ENCODE results near the gene ADCY2.

The ADCY2 gene

DNA sequence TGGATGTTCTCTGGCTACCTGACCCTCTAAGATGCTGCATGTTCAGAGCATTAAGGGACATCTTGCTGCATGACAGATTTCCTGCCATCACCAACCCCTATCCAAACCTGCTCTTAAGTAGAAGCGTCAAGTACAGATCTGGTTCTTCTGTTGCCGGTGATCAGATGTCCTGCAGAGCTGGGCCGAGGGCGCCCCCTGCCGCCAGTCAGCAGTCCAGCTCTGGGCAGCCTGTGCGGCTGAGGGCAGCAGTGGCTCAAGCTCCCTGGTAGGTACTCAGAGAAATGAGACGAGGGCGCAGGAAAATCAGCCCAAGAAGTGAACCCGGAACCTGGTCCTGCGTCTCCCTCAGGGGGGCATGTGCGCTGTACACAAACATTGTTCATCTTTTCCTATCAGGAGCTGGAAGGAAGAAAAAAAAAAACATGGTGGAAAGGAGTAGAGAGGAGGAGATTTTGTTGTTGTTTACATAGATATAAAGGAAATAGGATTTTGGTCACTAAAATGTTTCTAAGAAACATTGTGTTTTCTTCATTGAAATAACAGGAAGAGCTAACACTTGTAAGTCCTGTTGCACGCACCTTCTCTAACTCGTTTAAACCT, 359.2 kb downstream of the ADCY2 start:
- Histone ChIP-seq H3K27me3 (0 out of 22 replicates have a peak, but pooled peaks cover 0 to 3% (median 0%) of the 10 kb centered on the region in 11 experiments), H3K4me1 (peaks cover 31 to 47% (median 37%) of the 10 kb centered on the region in 10 experiments), H3K36me3 (no peaks in the 10 kb centered on the region), H4K20me1 (no peaks in the 10 kb centered on the region), H3K9ac (no peak overlapping the region), H3K4me2 (peak overlapping the region in 10 of 11 experiments; percentile 62 to 79 (median 74); a peak in 17 of 22 replicates), H3K4me3 (no peak overlapping the region), H3K27ac (peak overlapping the region in 3 of 11 experiments; percentile 11 to 73 (median 72); a peak in 3 of 22 replicates), H3K9me3 (replicated peaks in 1 of 11) (0 out of 22 replicates have a peak, but pooled peaks cover 0 to 3% (median 0%) of the 10 kb centered on the region in 11 experiments)
- TF ChIP-seq Cebpa-rat (IDR thresholded peaks at IDR 0.05) = no peak

DNA sequence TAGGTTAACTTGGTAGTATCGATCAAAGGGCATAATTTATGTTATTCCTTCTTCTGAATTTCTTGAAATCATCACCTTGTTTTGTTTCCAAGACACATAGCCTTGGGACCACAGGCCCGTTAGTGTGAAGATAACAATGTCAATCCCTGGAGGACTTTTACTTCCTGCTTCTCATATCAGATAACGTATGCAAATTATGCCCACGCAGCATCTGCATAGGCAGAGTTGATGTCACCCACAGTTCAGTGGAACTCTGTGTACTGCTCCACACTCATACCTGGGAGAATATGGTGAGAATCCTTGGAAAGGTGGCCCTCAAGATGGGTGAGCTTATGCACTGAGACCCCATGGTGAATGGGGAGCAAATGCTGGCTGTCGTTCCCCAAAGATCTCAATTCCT, 360.0 kb downstream of the ADCY2 start:
- H3K27me3 ChIP-seq = 0 out of 22 replicates have a peak, but pooled peaks cover 0 to 3% (median 0%) of the 10 kb centered on the region in 11 experiments
- H3K27ac ChIP-seq = peak overlapping the region in 10 of 11 experiments; percentile 6 to 73 (median 51); a peak in 17 of 22 replicates
- 0 out of 22 replicates have a peak, but pooled peaks cover 0 to 3% (median 0%) of the 10 kb centered on the region in 11 experiments for H3K9me3 ChIP-seq (replicated peaks in 1 of 11)
- no peaks in the 10 kb centered on the region for H3K36me3 ChIP-seq
- H3K9ac ChIP-seq = peak overlapping the region in 1 of 11 experiments; percentile 37; a peak in 1 of 22 replicates
- H3K4me3 ChIP-seq = peak overlapping the region in 1 of 10 experiments; percentile 36; a peak in 1 of 20 replicates
- H3K4me2 ChIP-seq = peak overlapping the region; percentile 62 to 79 (median 74)
- peaks cover 31 to 47% (median 37%) of the 10 kb centered on the region in 10 experiments for H3K4me1 ChIP-seq
- H4K20me1 ChIP-seq = no peaks in the 10 kb centered on the region
- no peak for TF ChIP-seq Cebpa-rat (IDR thresholded peaks at IDR 0.05)

- 0 out of 22 replicates have a peak, but pooled peaks cover 0 to 3% (median 0%) of the 10 kb centered on the region in 11 experiments for H3K9me3 ChIP-seq (replicated peaks in 1 of 11)
- peak overlapping the region in 1 of 10 experiments; percentile 36; a peak in 1 of 20 replicates for H3K4me3 ChIP-seq
- peaks cover 31 to 47% (median 37%) of the 10 kb centered on the region in 10 experiments for H3K4me1 ChIP-seq
- 0 out of 22 replicates have a peak, but pooled peaks cover 0 to 2% (median 0%) of the 10 kb centered on the region in 11 experiments for H3K27me3 ChIP-seq
- H3K27ac ChIP-seq = peak overlapping the region; percentile 7 to 82 (median 61); a peak in 19 of 22 replicates
- peak overlapping the region; percentile 62 to 79 (median 74) for H3K4me2 ChIP-seq
- TF ChIP-seq Cebpa-rat (IDR thresholded peaks at IDR 0.05) = no peak; a peak in 1 of 22 replicates
- no peaks in the 10 kb centered on the region for H3K36me3 ChIP-seq
- H4K20me1 ChIP-seq = no peaks in the 10 kb centered on the region
- H3K9ac ChIP-seq = peak overlapping the region in 6 of 11 experiments; percentile 6 to 72 (median 44); a peak in 7 of 22 replicates
Measured at GRCh38 chr5:7756453-7756852, 360.5 kb downstream of the ADCY2 start.

DNA sequence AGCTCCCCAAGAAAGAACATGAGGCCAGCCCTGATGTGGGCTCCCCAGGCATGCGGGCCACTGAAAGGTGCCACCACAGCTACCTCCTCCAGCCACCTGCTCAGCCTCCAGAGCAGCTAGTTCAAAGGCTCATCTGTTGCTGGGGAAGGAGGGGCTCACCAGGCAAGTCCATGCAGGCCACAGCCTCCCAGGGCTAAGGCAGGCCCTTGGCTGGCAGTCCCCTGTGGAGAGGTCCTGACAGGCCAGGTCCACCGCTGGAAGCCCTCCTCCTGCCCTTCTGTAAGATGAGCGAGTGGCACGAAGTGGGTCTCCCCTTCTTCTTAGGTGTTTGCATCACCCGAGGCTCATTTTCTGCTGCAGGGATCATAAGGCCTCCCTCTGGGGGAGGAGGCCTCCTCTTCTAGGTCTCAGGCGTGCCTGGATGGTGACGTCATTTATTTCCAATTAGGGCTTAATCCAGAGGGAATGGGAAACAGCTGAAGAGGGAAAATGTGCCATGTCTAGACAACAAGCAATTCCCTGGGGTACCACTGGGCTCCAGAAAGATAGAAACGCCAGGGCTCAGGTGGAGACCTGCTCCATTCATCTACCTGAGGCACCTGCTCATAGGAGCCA, 363.4 kb downstream of the ADCY2 start:
- Histone ChIP-seq H3K4me2 (no peak overlapping the region), H3K27ac (no peak overlapping the region), H3K9ac (no peak overlapping the region), H3K9me3 (replicated peaks in 1 of 11) (0 out of 22 replicates have a peak, but pooled peaks cover 0 to 3% (median 0%) of the 10 kb centered on the region in 11 experiments), H3K36me3 (no peaks in the 10 kb centered on the region), H3K4me3 (no peak overlapping the region), H3K4me1 (peaks cover 23 to 35% (median 28%) of the 10 kb centered on the region in 10 experiments), H3K27me3 (no peaks in the 10 kb centered on the region), H4K20me1 (no peaks in the 10 kb centered on the region)
- no peak for TF ChIP-seq Cebpa-rat (IDR thresholded peaks at IDR 0.05)

- Histone ChIP-seq H3K27ac (no peak overlapping the region), H3K4me3 (no peak overlapping the region), H3K9me3 (replicated peaks in 1 of 11) (0 out of 22 replicates have a peak, but pooled peaks cover 0 to 3% (median 0%) of the 10 kb centered on the region in 11 experiments), H3K27me3 (no peaks in the 10 kb centered on the region), H3K9ac (no peak overlapping the region), H3K4me1 (peaks cover 22 to 32% (median 26%) of the 10 kb centered on the region in 10 experiments), H4K20me1 (no peaks in the 10 kb centered on the region), H3K36me3 (no peaks in the 10 kb centered on the region), H3K4me2 (no peak overlapping the region)
- TF ChIP-seq Cebpa-rat (IDR thresholded peaks at IDR 0.05) = no peak
Measured at GRCh38 chr5:7759951-7760580, 364.1 kb downstream of the ADCY2 start.

- peaks cover under 1 to 10% (median 6%) of the 10 kb centered on the region in 10 experiments; a peak in 17 of 20 replicates for H3K4me1 ChIP-seq
- H3K4me2 ChIP-seq = no peak overlapping the region
- H3K9ac ChIP-seq = no peak overlapping the region
- H4K20me1 ChIP-seq = no peaks in the 10 kb centered on the region
- no peaks in the 10 kb centered on the region for H3K27me3 ChIP-seq
- no peak overlapping the region for H3K4me3 ChIP-seq
- TF ChIP-seq Cebpa-rat (IDR thresholded peaks at IDR 0.05) = no peak
- no peaks in the 10 kb centered on the region for H3K9me3 ChIP-seq (replicated peaks in 1 of 11)
- no peaks in the 10 kb centered on the region for H3K36me3 ChIP-seq
- no peak overlapping the region for H3K27ac ChIP-seq
Measured at GRCh38 chr5:7762267-7762666, 366.3 kb downstream of the ADCY2 start.

DNA sequence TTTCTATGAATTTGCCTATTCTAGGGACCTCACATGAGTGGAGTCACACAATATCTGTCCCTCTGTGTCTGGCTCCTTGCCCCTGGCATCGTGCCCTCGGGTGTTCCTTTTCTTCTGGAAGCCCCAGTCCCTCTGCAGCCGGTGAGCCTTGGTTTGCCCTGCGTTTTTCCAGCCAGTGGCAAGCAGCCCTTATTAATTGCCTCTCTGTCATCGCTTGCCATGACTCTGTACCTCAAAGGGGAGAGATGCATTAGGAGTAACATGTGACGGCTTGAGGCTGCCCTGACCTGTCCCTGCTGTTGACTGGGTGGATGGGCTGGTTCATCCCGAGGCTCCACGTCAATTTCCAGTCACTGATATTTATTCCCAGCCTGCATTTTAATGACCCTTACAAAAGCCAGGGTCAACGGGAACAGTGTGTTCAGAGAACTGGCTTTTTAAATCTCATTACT, 367.7 kb downstream of the ADCY2 start:
- Histone ChIP-seq H3K9ac (no peak overlapping the region), H3K27me3 (no peaks in the 10 kb centered on the region), H4K20me1 (no peaks in the 10 kb centered on the region), H3K36me3 (no peaks in the 10 kb centered on the region), H3K4me3 (no peak overlapping the region), H3K27ac (no peak overlapping the region), H3K4me1 (no peaks in the 10 kb centered on the region), H3K4me2 (no peak overlapping the region), H3K9me3 (replicated peaks in 1 of 11) (no peaks in the 10 kb centered on the region)
- TF ChIP-seq Cebpa-rat (IDR thresholded peaks at IDR 0.05) = no peak

GRCh38 chr5:7764452-7764851, 368.5 kb downstream of the ADCY2 start:
- H3K27ac ChIP-seq = no peak overlapping the region
- no peak for TF ChIP-seq Cebpa-rat (IDR thresholded peaks at IDR 0.05)
- no peaks in the 10 kb centered on the region for H3K4me1 ChIP-seq
- no peak overlapping the region for H3K4me2 ChIP-seq
- no peaks in the 10 kb centered on the region for H3K9me3 ChIP-seq (replicated peaks in 1 of 11)
- H3K4me3 ChIP-seq = no peak overlapping the region
- no peaks in the 10 kb centered on the region for H3K27me3 ChIP-seq
- H4K20me1 ChIP-seq = no peaks in the 10 kb centered on the region
- no peak overlapping the region for H3K9ac ChIP-seq
- no peaks in the 10 kb centered on the region for H3K36me3 ChIP-seq

DNA sequence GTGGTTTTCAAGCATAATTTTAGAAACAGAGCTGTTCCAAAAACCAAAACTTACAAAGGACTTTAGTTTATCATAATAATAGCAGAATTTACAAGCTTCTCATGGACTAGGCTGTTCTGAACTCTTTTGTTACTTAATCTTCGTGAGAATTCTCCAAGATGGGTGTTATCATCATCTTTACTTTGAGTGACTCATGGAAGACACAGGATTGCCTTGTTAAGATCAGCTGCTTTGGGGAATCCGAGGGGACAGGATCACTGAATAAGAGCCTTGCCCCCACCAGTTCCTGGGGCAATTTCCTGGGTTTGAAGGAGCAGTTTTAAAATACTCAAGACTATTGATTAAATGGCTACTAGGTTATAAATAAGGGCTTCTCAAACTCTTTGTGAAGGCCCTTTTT, 374.5 kb downstream of the ADCY2 start:
- H3K4me1 ChIP-seq = no peaks in the 10 kb centered on the region
- H3K4me3 ChIP-seq = no peak overlapping the region
- TF ChIP-seq Cebpa-rat (IDR thresholded peaks at IDR 0.05) = no peak
- H3K27me3 ChIP-seq = 0 out of 22 replicates have a peak, but pooled peaks cover 0 to 3% (median 0%) of the 10 kb centered on the region in 11 experiments
- no peak overlapping the region for H3K9ac ChIP-seq
- no peak overlapping the region for H3K4me2 ChIP-seq
- no peaks in the 10 kb centered on the region for H3K9me3 ChIP-seq (replicated peaks in 1 of 11)
- H3K36me3 ChIP-seq = no peaks in the 10 kb centered on the region
- no peaks in the 10 kb centered on the region for H4K20me1 ChIP-seq
- H3K27ac ChIP-seq = no peak overlapping the region
